GM18517 (cell line): ENCODE measurements around the gene WNT3A.
"Not testable (repeated sequence)": the region's sequence is repeated elsewhere in the genome, so short reads cannot be mapped to it uniquely, and the experiment has no call there.

Source experiments
- ATAC-seq: cut with Tn5 transposase; IDR thresholded peaks from one replicate; pipeline ENCODE4 v1.9.1; 2021; ENCODE audit warnings: mild to moderate bottlenecking, moderate library complexity; ENCODE audit not compliant: unreplicated experiment

Gene WNT3A

DNA sequence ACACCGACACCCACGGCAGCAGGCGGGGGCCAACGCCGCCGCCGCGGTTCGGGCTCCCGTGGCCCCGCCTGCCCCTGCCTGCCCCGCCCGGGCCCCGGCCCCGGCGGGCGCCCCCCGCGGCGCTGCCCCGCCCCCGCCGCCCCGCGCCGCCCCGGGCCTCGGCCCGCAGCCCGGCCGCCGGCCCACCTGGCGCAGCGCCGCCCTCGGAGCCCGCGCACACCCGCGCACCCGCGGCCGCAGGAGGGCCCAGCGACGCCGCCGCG, at the start of gene WNT3A:
Gene WNT3A (plus strand): TSS at position 213 of the 263 bp plus-strand sequence. CDS start 131 bp downstream, outside the sequence.
- no peak for ATAC-seq

DNA sequence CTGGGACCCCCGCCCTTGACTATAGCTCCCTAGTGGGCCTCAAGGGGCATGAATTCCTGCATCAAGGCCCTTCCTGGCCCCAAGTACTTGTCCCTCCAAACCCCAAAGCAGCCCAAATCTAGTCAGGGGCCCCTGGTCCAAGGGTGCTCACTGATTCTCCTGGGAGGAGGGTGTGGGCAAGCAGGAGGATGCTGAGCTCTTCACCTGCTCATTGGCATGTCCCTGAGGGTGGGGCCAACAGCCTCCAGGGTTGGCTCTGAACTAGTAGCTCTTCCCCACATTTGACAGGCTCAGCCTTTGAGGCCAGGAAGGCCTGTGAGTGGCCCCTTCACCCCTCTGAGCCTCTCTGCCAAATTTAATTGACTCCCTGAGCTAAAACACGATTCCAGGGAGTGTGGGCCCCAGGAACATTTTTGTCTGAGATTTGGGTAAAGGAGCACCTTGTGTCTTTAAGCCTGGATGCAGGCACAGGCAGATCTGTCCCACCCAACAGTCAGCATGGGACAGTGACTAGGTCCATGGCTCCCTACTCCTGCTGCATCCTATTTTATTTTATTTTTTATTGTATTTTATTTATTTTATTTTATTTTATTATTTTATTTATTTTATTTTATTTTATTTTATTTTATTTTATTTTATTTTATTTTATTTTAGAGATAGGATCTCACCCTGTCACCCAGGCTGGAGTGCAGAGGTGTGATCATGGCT, 48.0 kb upstream of the WNT3A start:
- ATAC-seq: no peak

GRCh38 chr1:227959325-227959860, 47.4 kb upstream of the WNT3A start:
- no peak for ATAC-seq

DNA sequence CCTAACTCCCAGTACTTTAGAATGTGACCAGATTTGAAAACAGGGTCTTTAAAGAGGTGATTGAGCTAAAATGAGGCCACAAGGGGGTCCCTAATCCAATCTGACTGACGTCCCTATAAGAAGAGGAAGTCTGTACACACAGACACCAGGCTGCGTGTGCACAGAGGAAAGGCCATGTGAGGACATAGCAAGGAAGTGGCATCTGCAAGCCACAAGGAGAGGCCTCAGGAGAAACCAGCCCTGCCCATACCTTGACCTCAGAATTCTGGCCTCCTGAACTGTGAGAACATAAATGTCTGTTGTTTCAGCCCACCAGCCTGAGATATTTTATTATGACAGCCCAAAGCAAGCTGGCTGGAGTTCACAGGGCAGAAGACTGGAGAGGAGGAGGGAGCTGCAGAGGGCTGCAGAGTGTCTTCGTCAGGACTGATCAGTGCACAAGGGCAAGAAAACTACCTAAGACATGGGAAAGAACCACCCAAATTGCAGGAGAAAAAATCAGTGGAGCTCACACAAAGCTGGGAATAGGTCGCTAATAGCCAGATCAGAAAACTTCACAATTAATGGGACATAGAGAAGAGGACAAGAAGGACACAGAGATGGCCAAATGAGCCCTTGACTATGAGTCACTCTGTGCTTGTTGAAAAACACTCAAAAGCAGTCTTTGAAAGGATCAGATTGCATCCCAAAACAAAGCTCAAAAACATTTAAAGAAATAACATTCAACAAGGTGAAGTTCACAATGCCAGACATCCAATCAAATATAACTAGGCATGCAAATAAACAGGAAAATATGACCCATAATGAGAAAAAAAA, 44.9 kb upstream of the WNT3A start:
- ATAC-seq: no peak

DNA sequence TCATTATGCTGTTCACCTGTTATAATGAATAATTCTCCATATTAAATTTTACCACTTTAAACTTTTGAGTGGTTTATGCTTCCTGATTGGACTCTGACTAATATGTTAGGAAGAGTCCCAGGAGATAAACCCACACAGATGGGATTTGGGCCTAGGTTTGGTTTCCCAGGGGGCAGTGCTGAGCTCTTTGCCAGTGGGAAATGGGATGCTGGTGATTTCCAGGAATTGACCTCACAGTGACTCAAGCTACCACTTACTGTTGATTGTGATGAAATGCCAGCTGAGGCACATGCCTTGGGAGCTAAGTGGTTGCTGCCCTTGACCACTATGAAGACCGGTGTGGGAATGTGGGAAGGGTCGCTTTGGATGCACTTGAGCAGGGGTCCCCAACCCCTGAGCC, 40.1 kb upstream of the WNT3A start:
- not testable (repeated sequence) for ATAC-seq

DNA sequence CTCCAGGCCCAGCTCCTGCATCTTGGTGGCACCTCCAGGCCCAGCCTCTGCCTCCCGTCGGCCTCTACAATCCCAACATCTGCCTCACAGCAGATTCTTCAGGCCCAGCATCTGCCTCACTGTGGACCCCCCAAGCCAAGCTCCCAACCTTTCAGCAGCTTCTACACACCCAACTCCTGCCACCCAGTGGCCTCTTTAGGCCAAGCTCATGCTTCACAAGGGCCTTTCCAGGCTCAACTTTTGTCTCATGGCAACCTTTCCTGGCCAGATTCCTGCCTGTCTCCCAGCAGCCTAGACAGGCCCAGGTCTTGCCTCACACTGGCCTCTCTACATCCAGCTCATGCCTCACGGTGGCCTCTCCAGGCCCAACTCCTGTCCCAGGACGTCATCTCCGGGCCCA, 39.0 kb upstream of the WNT3A start:
- ATAC-seq: not testable (repeated sequence)

DNA sequence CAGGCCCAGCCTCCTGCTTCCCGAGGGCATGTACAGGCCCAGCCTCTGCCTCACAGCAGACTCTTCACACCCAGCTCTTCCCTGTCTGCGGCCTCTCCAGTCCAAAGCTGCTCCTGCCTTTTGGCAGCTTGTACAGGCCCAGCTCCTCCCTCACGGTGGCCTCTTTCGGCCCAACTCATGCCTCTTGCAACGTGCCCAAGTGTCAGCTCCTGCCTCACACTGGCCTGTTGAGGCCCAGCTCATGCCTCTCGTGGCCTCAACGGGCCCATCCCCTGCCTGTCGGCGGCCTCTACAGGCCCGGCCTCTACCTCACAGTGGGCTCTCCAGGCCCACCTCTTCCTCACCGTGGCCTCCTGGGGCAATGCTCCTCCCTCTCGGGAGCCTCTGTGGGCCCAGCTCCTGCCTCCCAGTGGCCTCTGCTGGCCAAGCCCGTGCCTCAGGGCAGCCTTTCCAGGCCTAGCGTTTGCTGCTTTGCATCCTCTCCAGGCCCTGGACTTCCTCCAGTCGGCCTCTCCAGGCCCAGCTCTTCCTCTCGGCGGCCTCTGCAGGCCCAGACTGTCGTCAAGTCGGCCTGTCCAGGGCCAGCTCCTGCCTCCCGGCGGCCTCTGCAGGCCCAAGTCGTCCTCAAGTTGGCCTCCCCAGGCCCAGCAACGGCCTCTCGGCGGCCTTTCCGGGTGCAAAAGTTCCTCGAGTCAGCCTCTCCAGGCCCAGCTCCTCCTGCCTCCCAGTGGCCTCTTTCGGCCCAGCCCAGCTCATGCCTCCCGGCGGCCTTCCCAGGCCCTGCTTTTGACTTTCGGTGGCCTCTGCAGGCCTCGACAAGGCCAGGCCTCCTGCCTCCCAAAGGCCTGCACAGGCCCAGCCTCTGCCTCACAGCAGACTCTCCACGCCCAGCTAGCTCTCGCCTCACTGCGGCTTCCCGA, 36.5 kb upstream of the WNT3A start:
- ATAC-seq: not testable (repeated sequence)

GRCh38 chr1:227971216-227971615, 35.6 kb upstream of the WNT3A start:
- not testable (repeated sequence) for ATAC-seq

- not testable (repeated sequence) for ATAC-seq
Measured at GRCh38 chr1:227971643-227972282, 35.0 kb upstream of the WNT3A start.

- ATAC-seq: not testable (repeated sequence)
Measured at GRCh38 chr1:227972283-227972679, 34.5 kb upstream of the WNT3A start.

- ATAC-seq: not testable (repeated sequence)
Measured at GRCh38 chr1:227972843-227973374, 33.9 kb upstream of the WNT3A start.

GRCh38 chr1:227973724-227974288, 33.0 kb upstream of the WNT3A start:
- not testable (repeated sequence) for ATAC-seq

- not testable (repeated sequence) for ATAC-seq
Measured at GRCh38 chr1:227975583-227976283, 31.1 kb upstream of the WNT3A start.

DNA sequence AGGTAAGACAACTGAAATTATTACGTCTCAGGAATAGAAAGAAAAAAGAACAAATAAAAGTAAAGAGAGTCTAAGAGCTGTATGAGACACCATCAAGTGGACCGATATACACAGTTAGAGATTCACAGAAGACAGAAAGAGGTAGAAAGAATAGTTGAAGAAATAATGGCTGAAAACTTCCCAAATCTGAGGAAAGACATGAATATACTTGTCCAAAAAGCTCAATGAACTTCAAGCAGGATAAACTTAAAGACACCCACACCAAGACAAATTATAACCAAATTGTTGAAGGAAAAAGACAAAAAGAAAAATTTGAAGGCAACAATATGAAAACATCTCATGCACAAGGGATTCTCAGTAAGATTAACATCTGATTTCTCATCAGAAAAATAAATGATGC, 19.6 kb upstream of the WNT3A start:
- no peak for ATAC-seq

GRCh38 chr1:227994632-227995300, 12.0 kb upstream of the WNT3A start:
- ATAC-seq: no peak

DNA sequence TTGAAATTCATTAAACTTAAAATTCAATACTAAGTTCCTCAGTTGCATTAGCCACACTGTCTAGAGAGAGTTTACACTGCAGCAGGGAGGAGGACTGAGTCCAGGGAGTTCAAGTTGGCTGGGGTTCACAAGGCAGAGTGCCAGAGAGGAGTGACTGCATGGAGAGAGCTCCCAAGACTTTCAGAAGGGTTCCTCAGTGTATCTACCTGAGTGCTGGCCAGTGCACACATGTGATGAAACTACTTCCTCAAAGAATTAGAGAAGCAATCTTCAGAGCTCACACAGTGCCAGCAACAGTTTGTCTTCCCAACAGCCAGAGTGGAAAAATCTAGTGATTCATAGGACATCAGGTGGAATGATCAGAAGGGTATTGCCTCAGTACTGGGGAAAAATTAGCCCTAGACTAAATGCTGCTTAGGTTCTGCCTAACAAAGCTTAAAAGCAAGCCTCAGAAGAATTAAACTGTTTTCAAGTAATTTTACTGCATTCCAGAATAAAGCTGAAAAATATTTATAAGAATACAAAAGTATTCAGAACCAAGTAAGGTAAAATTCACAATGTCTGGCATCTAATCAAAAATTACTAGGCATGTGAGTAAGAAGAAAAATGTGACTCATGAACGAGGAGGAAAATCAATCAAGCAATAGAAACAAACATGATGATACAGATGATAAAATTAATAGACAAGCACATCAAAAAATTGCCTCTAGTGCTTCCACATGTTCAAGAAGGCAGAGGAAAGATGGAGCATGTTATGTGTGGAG, 10.4 kb upstream of the WNT3A start:
- ATAC-seq: no peak

GRCh38 chr1:227998374-227999055, 8.3 kb upstream of the WNT3A start:
- no peak for ATAC-seq
